Transverse colon (tissue), 4 donors: ENCODE data around the gene BANF2. TPM values are rescaled to one million over a fixed set of nuclear protein-coding genes. Genes with fewer than 3 reads are reported as not detected.

ENCODE experiments used
- DNase-seq: peaks from one replicate; pipeline ENCODE4 v3.0.0-alpha.2; 2019
- H3K27ac ChIP-seq, 4 donors: fragments of 200-600 bp; sonication (generic); 2 replicates each; pipeline ENCODE4 v1.5.1; 2016 to 2018; ENCODE audit warnings: inconsistent platforms in 4 of 4
- H3K27me3 ChIP-seq: fragments of 200-600 bp; sonication (generic); 2 replicates; pipeline ENCODE4 v1.5.1; 2017; ENCODE audit warnings: inconsistent platforms
- H3K36me3 ChIP-seq, 4 donors: fragments of 200-600 bp; sonication (generic); 2 replicates each; pipeline ENCODE4 v1.5.1; 2017 to 2019; ENCODE audit warnings: inconsistent platforms in 4 of 4
- H3K4me1 ChIP-seq, 4 donors: fragments of 200-600 bp; sonication (generic); 2 replicates each; pipeline ENCODE4 v1.5.1; 2017 to 2020; ENCODE audit warnings: inconsistent platforms in 4 of 4
- H3K4me3 ChIP-seq, 4 donors: fragments of 200-600 bp; sonication (generic); 1 replicate in 1 of 4; 2 replicates in 3 of 4; pipeline versions ENCODE4 v1.5.1 to v1.6.1; 2017 to 2019; ENCODE audit warnings: inconsistent platforms in 4 of 4
- H3K9me3 ChIP-seq, 2 donors: fragments of 200-600 bp; sonication (generic); 2 replicates each; pipeline ENCODE4 v1.5.1; 2017 to 2019; ENCODE audit warnings: inconsistent platforms in 2 of 2
- EP300 ChIP-seq: sonication (generic); formaldehyde crosslinking; IDR thresholded peaks from one replicate; pipeline ENCODE4 v1.6.1; 2017; ENCODE audit warnings: antibody characterized with exemption, low read depth
- POLR2A ChIP-seq: fragments of 450-650 bp; IDR thresholded peaks from one replicate; pipeline ENCODE4 v1.6.1; 2016; ENCODE audit warnings: antibody characterized with exemption, mild to moderate bottlenecking, moderate library complexity
- POLR2AphosphoS5 ChIP-seq, 3 donors: sonication (generic); formaldehyde crosslinking; IDR thresholded peaks; one replicate each; pipeline ENCODE4 v1.6.1; 2016; ENCODE audit warnings: antibody characterized with exemption in 3 of 3
- WGBS, 2 donors: methylation state at CpG; one replicate each; pipeline ENCODE4 v1.1.5; 2018; ENCODE audit warnings: low coverage in 1 of 2; 5-methylcytosine and 5-hydroxymethylcytosine counted together
- in situ Hi-C, 4 donors: fragments of 200-750 bp; cut with MboI; loops; one replicate each; pipeline versions ENCODE4 v1.15.0 to v1.15.1; 2017; ENCODE audit warnings: low sequenced_read_pairs in 3 of 4, low pct_ligation_motif_present in 1 of 4, low pct_unique_long_range_greater_than_20kb in 1 of 4
- intact Hi-C: fragments of 100-400 bp; cut with DNase I; formaldehyde crosslinking; loops from one replicate; pipeline ENCODE4 v1.15.1; 2023; ENCODE audit warnings: low total_unique reads
- total RNA-seq, 4 donors: library from RNA; depleted of rRNA; stranded (reverse); fragments of >200 nt; gene quantifications; one replicate each; pipeline ENCODE4 v1.1.0, GENCODE V29; 2016
- TF ChIP-seq, protein P1 (sequence below), 5 experiments: fragments of 200-600 bp in 3 of 5; fragments of 450-650 bp in 2 of 5; sonication (generic) in 3 of 5; IDR thresholded peaks; 1 replicate in 2 of 5; 2 replicates in 3 of 5; pipeline ENCODE4 v1.5.1; 2016 to 2017; ENCODE audit warnings: antibody characterized with exemption in 5 of 5, inconsistent platforms in 3 of 5, mild to moderate bottlenecking in 2 of 5, moderate library complexity in 1 of 5

Gene BANF2
- total RNA-seq, 4 donors from 2014 or later = not detected

DNA sequence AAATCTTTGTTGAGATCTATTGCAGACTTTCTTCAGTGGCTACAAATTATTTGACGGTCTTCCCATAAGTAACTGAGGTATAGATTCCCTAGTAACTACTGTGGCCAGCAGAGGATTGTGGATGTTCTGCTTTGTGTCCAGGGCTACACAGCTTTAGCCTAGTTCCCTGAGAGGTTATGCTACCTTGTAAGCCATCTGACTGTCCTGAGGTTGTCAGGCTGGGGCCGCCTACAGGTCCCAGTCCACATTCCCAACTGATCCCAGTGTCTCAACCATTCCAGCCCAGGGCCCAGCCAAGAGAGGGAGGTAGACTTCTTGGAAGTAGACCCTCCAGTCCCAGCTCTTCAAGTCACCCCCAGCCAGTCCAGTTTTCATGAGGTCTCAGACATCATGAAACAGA lies 57.7 kb downstream of the BANF2 start:
- TF ChIP-seq POLR2A = no peak
- TF ChIP-seq POLR2AphosphoS5 (IDR thresholded peaks at IDR 0.05) = no peak
- TF ChIP-seq EP300 = no peak
- TF ChIP-seq, protein P1, sequence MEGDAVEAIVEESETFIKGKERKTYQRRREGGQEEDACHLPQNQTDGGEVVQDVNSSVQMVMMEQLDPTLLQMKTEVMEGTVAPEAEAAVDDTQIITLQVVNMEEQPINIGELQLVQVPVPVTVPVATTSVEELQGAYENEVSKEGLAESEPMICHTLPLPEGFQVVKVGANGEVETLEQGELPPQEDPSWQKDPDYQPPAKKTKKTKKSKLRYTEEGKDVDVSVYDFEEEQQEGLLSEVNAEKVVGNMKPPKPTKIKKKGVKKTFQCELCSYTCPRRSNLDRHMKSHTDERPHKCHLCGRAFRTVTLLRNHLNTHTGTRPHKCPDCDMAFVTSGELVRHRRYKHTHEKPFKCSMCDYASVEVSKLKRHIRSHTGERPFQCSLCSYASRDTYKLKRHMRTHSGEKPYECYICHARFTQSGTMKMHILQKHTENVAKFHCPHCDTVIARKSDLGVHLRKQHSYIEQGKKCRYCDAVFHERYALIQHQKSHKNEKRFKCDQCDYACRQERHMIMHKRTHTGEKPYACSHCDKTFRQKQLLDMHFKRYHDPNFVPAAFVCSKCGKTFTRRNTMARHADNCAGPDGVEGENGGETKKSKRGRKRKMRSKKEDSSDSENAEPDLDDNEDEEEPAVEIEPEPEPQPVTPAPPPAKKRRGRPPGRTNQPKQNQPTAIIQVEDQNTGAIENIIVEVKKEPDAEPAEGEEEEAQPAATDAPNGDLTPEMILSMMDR (IDR thresholded peaks at IDR 0.05) = no peak
- H3K4me1 ChIP-seq = no peaks in the 10 kb centered on the region
- no peak overlapping the region for H3K27ac ChIP-seq
- no peaks in the 10 kb centered on the region for H3K9me3 ChIP-seq
- no peaks in the 10 kb centered on the region for H3K36me3 ChIP-seq
- H3K4me3 ChIP-seq = no peak overlapping the region
- intact Hi-C loops (no loop called here), in situ Hi-C loops (no loop called here)
- WGBS, 2 donors = 76 to 98% methylated on average over 2 of the region's 2 CpGs
- no peak for DNase-seq
- no peaks in the 10 kb centered on the region for H3K27me3 ChIP-seq

DNA sequence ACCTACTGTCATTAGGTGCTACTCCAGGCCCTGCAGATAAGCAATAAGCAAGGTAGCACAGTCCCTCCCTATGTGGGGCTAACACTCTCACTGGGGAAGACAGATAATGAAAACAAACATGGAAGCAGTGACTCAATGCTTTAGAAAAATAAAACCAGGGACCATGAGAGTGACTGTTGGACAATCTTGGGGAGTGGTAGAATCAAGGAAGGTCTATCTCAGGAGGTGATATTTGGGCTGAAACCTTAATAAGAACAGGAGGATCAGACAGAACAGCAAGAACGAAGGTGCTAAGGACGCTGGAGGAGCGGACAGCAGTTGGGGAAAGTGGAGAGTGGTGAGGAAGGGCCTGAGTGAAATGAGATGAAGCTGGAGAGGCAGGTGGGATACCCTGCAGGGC lies 58.2 kb downstream of the BANF2 start:
- no peaks in the 10 kb centered on the region for H3K9me3 ChIP-seq
- WGBS, 2 donors = 83 to 92% methylated on average over 3 of the region's 3 CpGs
- in situ Hi-C loops = no loop called here
- no peak overlapping the region for H3K27ac ChIP-seq
- TF ChIP-seq, protein P1 (IDR thresholded peaks at IDR 0.05) = no peak
- no peak for TF ChIP-seq EP300
- TF ChIP-seq POLR2AphosphoS5 (IDR thresholded peaks at IDR 0.05) = no peak
- no peak for TF ChIP-seq POLR2A
- H3K4me3 ChIP-seq = no peak overlapping the region
- no peaks in the 10 kb centered on the region for H3K4me1 ChIP-seq
- intact Hi-C loops = no loop called here
- no peaks in the 10 kb centered on the region for H3K27me3 ChIP-seq
- DNase-seq = no peak
- no peaks in the 10 kb centered on the region for H3K36me3 ChIP-seq

DNA sequence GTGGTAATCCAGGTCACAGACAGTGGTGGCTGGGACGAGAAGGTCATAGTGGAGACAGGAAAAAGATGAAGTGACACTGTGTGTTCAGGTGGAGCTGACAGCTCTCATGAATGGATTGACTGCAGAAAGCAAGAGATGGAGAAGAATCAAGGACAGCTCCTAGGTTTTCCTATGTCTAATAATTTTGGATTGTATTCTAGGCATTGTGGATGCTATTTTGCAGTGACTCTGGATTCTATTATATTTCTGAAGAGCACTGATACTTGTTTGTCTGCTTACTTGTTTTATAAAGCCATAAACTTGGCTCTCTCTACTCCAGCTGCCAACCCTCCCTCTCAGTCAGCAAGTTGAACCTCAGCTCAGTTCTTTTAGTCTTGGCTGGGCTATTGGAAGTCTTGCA lies 58.7 kb downstream of the BANF2 start:
- Histone ChIP-seq H3K27me3 (no peaks in the 10 kb centered on the region), H3K4me3 (no peak overlapping the region), H3K9me3 (no peaks in the 10 kb centered on the region), H3K36me3 (no peaks in the 10 kb centered on the region), H3K27ac (no peak overlapping the region), H3K4me1 (no peaks in the 10 kb centered on the region)
- intact Hi-C loops = no loop called here
- in situ Hi-C loops = no loop called here
- 88 to 89% methylated on average over 1 of the region's 1 CpG for WGBS, 2 donors
- no peak for DNase-seq
- TF ChIP-seq EP300 = no peak
- TF ChIP-seq, protein P1 (IDR thresholded peaks at IDR 0.05) = no peak
- TF ChIP-seq POLR2AphosphoS5 (IDR thresholded peaks at IDR 0.05) = no peak
- TF ChIP-seq POLR2A = no peak

DNA sequence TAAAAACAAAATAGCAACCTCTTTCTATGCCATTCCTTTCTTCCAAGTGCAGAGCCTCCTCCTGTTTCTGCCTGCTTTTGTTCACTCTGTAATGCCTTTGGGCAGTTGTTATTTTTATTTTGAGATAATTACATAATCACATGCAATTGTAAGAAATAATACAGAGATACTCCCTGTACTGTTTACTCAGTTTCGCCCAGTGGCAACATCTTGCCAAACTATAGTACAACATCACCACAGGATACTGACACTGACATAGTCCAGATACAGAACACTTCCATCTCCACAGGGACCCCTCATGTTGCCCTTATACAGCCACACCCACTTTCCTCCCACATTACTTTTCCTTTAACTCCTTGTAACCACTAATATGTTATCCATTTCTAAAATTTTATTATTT lies 59.7 kb downstream of the BANF2 start:
- Histone ChIP-seq H3K27me3 (no peaks in the 10 kb centered on the region), H3K36me3 (no peaks in the 10 kb centered on the region), H3K4me3 (no peak overlapping the region), H3K9me3 (no peaks in the 10 kb centered on the region), H3K4me1 (no peaks in the 10 kb centered on the region), H3K27ac (no peak overlapping the region)
- WGBS, 2 donors = 50 to 58% methylated on average over 1 of the region's 1 CpG
- in situ Hi-C loops (no loop called here), intact Hi-C loops (no loop called here)
- no peak for TF ChIP-seq EP300
- TF ChIP-seq, protein P1 (IDR thresholded peaks at IDR 0.05) = no peak
- DNase-seq = no peak
